PFSK-1 (cell line): ENCODE measurements around the gene MCM5.

Experiments used
- FOXP2 ChIP-seq: optimal IDR thresholded peaks from 2 replicates; pipeline ENCODE3; 2011; ENCODE audit warnings: borderline replicate concordance, control low read depth, inconsistent platforms; ENCODE audit not compliant: insufficient read depth; ENCODE audit errors: extremely low read length, extremely low read depth
- TAF1 ChIP-seq: IDR thresholded peaks from 2 replicates; pipeline ENCODE4 v1.6.1; 2012; ENCODE audit warnings: low read length, control low read depth, borderline replicate concordance; ENCODE audit not compliant: insufficient read depth

- TF ChIP-seq FOXP2 (no peak), TAF1 (no peak)
Measured at GRCh38 chr22:35397095-35397904, 2.6 kb upstream of the MCM5 start.
